Panc1 (cell line): ENCODE data around the gene ACTR5.

Experiments used
- CTCF ChIP-seq: fragments of 450-650 bp; IDR thresholded peaks from 2 replicates; pipeline ENCODE4 v1.5.1; 2017; ENCODE audit warnings: mild to moderate bottlenecking
- POLR2AphosphoS5 ChIP-seq: IDR thresholded peaks from 2 replicates; pipeline ENCODE4 v1.6.1; 2012; ENCODE audit warnings: mild to moderate bottlenecking, low read depth, low read length, moderate library complexity
- REST ChIP-seq, 2 experiments: IDR thresholded peaks; 2 replicates each; pipeline ENCODE4 v1.6.1; 2011 to 2012; ENCODE audit warnings: low read depth in 2 of 2, control low read depth in 1 of 2, low read length in 1 of 2, mild to moderate bottlenecking in 1 of 2, moderate library complexity in 1 of 2; ENCODE audit not compliant: insufficient read depth in 1 of 2

- no peak for TF ChIP-seq POLR2AphosphoS5
- no peak for TF ChIP-seq CTCF
- no peak for TF ChIP-seq REST (IDR thresholded peaks at IDR 0.05; ENCODE audit: insufficient read depth in 1 of 2, low read depth in 2 of 2, low read length in 1 of 2)
Measured at GRCh38 chr20:38799203-38799602, 50.9 kb downstream of the ACTR5 start.
